ENCODE data around the gene RGS8.

RGS8 gene

GRCh38 chr1:182721525-182721924 lies 37.1 kb upstream of the RGS8 start:
- no peak overlapping the region for H3K4me3 ChIP-seq (ENCODE audit: low read depth, low read length)
- no peak for DNase-seq (ENCODE audit: low read depth)
- no peak for TF ChIP-seq CTCF (IDR thresholded peaks at IDR 0.05; ENCODE audit: low read depth, low read length, missing control alignments)

- no peak for TF ChIP-seq CTCF (IDR thresholded peaks at IDR 0.05; ENCODE audit: low read depth, low read length, missing control alignments)
- H3K4me3 ChIP-seq (ENCODE audit: low read depth, low read length) = no peak overlapping the region
- DNase-seq (ENCODE audit: low read depth) = no peak
Observed at GRCh38 chr1:182720463-182720862, 36.1 kb upstream of the RGS8 start.

GRCh38 chr1:182719553-182719952 lies 35.2 kb upstream of the RGS8 start:
- no peak for TF ChIP-seq CTCF (IDR thresholded peaks at IDR 0.05; ENCODE audit: low read depth, low read length, missing control alignments)
- H3K4me3 ChIP-seq (ENCODE audit: low read depth, low read length) = no peak overlapping the region
- no peak for DNase-seq (ENCODE audit: low read depth)

GRCh38 chr1:182718311-182718710 lies 33.9 kb upstream of the RGS8 start:
- no peak for DNase-seq (ENCODE audit: low read depth)
- TF ChIP-seq CTCF (IDR thresholded peaks at IDR 0.05; ENCODE audit: low read depth, low read length, missing control alignments) = peak; percentile 40
- no peak overlapping the region for H3K4me3 ChIP-seq (ENCODE audit: low read depth, low read length)

- no peak for DNase-seq (ENCODE audit: low read depth)
- TF ChIP-seq CTCF (IDR thresholded peaks at IDR 0.05; ENCODE audit: low read depth, low read length, missing control alignments) = no peak
- no peak overlapping the region for H3K4me3 ChIP-seq (ENCODE audit: low read depth, low read length)
Observed at GRCh38 chr1:182716740-182717720, 32.6 kb upstream of the RGS8 start.

GRCh38 chr1:182715531-182715930 lies 31.1 kb upstream of the RGS8 start:
- H3K4me3 ChIP-seq (ENCODE audit: low read depth, low read length) = no peak overlapping the region
- no peak for TF ChIP-seq CTCF (IDR thresholded peaks at IDR 0.05; ENCODE audit: low read depth, low read length, missing control alignments)
- DNase-seq (ENCODE audit: low read depth) = no peak

- TF ChIP-seq CTCF (IDR thresholded peaks at IDR 0.05; ENCODE audit: low read depth, low read length, missing control alignments) = no peak
Observed at GRCh38 chr1:182714546-182714945, 30.2 kb upstream of the RGS8 start.

More at GRCh38 chr1:182714546-182714945, 30.2 kb upstream of the RGS8 start:
- DNase-seq (ENCODE audit: low read depth) = no peak
- H3K4me3 ChIP-seq (ENCODE audit: low read depth, low read length) = no peak overlapping the region

All from GM12864 (cell line).